ENCODE results near the gene NNT. TPM values are rescaled to one million over a fixed set of nuclear protein-coding genes. Genes with fewer than 3 reads are reported as not detected.

NNT gene
- total and polyA plus RNA-seq, 2 experiments from 2014 or later, result 55.3 to 102 TPM

GRCh38 chr5:43646992-43647391 is 44.0 kb downstream of the NNT start:
- DNase-seq (ENCODE audit: low spot score), result no peak
- Histone ChIP-seq H3K9me3 (ENCODE audit: low read depth) (no peaks in the 10 kb centered on the region), H3K79me2 (no peaks in the 10 kb centered on the region), H3K36me3 (replicated peaks; ENCODE audit: insufficient read depth, low read depth) (no peaks in the 10 kb centered on the region), H3K9me2 (replicated peaks; ENCODE audit: insufficient read depth) (no peaks in the 10 kb centered on the region), H4K20me1 (ENCODE audit: insufficient read depth, poor library complexity, severe bottlenecking) (no peaks in the 10 kb centered on the region), H3K27ac (no peak overlapping the region), H3K4me2 (no peak overlapping the region), H3K4me1 (ENCODE audit: insufficient read depth) (no peaks in the 10 kb centered on the region), H3K4me3 (no peak overlapping the region), H2AFZ (no peak overlapping the region), H3K27me3 (no peaks in the 10 kb centered on the region)
- TF ChIP-seq EZH2phosphoT487 (IDR thresholded peaks at IDR 0.05; ENCODE audit: low read depth, severe bottlenecking, unreplicated experiment), result no peak
- TF ChIP-seq EZH2 (IDR thresholded peaks at IDR 0.05; ENCODE audit: borderline replicate concordance), result no peak
- TF ChIP-seq, protein P1, sequence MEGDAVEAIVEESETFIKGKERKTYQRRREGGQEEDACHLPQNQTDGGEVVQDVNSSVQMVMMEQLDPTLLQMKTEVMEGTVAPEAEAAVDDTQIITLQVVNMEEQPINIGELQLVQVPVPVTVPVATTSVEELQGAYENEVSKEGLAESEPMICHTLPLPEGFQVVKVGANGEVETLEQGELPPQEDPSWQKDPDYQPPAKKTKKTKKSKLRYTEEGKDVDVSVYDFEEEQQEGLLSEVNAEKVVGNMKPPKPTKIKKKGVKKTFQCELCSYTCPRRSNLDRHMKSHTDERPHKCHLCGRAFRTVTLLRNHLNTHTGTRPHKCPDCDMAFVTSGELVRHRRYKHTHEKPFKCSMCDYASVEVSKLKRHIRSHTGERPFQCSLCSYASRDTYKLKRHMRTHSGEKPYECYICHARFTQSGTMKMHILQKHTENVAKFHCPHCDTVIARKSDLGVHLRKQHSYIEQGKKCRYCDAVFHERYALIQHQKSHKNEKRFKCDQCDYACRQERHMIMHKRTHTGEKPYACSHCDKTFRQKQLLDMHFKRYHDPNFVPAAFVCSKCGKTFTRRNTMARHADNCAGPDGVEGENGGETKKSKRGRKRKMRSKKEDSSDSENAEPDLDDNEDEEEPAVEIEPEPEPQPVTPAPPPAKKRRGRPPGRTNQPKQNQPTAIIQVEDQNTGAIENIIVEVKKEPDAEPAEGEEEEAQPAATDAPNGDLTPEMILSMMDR (IDR thresholded peaks at IDR 0.05; ENCODE audit: poor library complexity), result no peak
- 97% methylated on average over 1 of the region's 1 CpG for WGBS (ENCODE audit: low lambda C conversion rate, missing lambda C conversion rate)

DNA sequence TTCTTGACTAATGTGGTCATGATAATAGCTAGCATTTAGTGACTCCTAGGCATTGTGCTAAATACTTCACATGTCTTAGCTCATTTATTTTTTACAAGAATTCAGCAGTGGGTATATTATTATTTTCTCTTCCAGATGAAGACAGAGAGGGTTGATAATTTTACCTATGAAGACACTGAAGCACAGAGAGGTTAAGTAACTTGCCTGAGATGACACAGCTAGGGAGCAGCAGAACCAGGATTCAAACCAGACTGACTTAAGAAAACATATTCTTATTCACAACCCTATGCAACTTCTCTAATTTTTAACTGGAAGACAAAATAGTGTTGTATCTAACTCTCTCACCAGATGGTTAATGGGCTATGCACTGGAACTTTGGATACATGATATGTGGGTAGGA is 44.8 kb downstream of the NNT start:
- Histone ChIP-seq H3K27ac (no peak overlapping the region), H3K9me3 (ENCODE audit: low read depth) (no peaks in the 10 kb centered on the region), H3K4me1 (ENCODE audit: insufficient read depth) (no peaks in the 10 kb centered on the region), H3K79me2 (no peaks in the 10 kb centered on the region), H3K4me2 (no peak overlapping the region), H2AFZ (no peak overlapping the region), H3K27me3 (no peaks in the 10 kb centered on the region), H3K4me3 (no peak overlapping the region), H3K9me2 (replicated peaks; ENCODE audit: insufficient read depth) (no peaks in the 10 kb centered on the region), H3K36me3 (replicated peaks; ENCODE audit: insufficient read depth, low read depth) (no peaks in the 10 kb centered on the region), H4K20me1 (ENCODE audit: insufficient read depth, poor library complexity, severe bottlenecking) (no peaks in the 10 kb centered on the region)
- no peak for DNase-seq (ENCODE audit: low spot score)
- TF ChIP-seq, protein P1 (IDR thresholded peaks at IDR 0.05; ENCODE audit: poor library complexity), result no peak
- TF ChIP-seq EZH2 (IDR thresholded peaks at IDR 0.05; ENCODE audit: borderline replicate concordance), result no peak
- TF ChIP-seq EZH2phosphoT487 (IDR thresholded peaks at IDR 0.05; ENCODE audit: low read depth, severe bottlenecking, unreplicated experiment), result no peak

- DNase-seq (ENCODE audit: low spot score), result no peak
- Histone ChIP-seq H4K20me1 (ENCODE audit: insufficient read depth, poor library complexity, severe bottlenecking) (no peaks in the 10 kb centered on the region), H2AFZ (no peak overlapping the region), H3K9me3 (ENCODE audit: low read depth) (no peaks in the 10 kb centered on the region), H3K4me2 (no peak overlapping the region), H3K4me3 (no peak overlapping the region), H3K4me1 (ENCODE audit: insufficient read depth) (no peaks in the 10 kb centered on the region), H3K27me3 (no peaks in the 10 kb centered on the region), H3K36me3 (replicated peaks; ENCODE audit: insufficient read depth, low read depth) (no peaks in the 10 kb centered on the region), H3K27ac (no peak overlapping the region), H3K9me2 (replicated peaks; ENCODE audit: insufficient read depth) (no peaks in the 10 kb centered on the region), H3K79me2 (no peaks in the 10 kb centered on the region)
- 60% methylated on average over 2 of the region's 2 CpGs for WGBS (ENCODE audit: low lambda C conversion rate, missing lambda C conversion rate)
- TF ChIP-seq EZH2 (IDR thresholded peaks at IDR 0.05; ENCODE audit: borderline replicate concordance), result no peak
- TF ChIP-seq EZH2phosphoT487 (IDR thresholded peaks at IDR 0.05; ENCODE audit: low read depth, severe bottlenecking, unreplicated experiment), result no peak
- TF ChIP-seq, protein P1 (IDR thresholded peaks at IDR 0.05; ENCODE audit: poor library complexity), result no peak
Observed at GRCh38 chr5:43648499-43649124, 45.6 kb downstream of the NNT start.
